Measurements from ENCODE around the gene CA5B. TPM values are rescaled to one million over a fixed set of nuclear protein-coding genes. Genes with fewer than 3 reads are reported as not detected.

The CA5B gene
- total and polyA plus RNA-seq, 10 of the 15 experiments (the other 5 are each of a cell fraction or from before 2014, with no cell fraction given): 1.2 to 6.0 (median 3.2) TPM

- H3K4me1 ChIP-seq (ENCODE audit: control insufficient read depth, insufficient read depth, low read length): no peaks in the 10 kb centered on the region
- intact Hi-C loops (cut with micrococcal nuclease; ENCODE audit: unreplicated experiment) (no loop called here), in situ Hi-C loops (cut with MboI) (no loop called here)
- no peaks in the 10 kb centered on the region for H3K9me3 ChIP-seq (replicated peaks; ENCODE audit: control insufficient read depth, insufficient read depth, low read length)
- BruUV-seq (replicated peaks): no TSS peak
- CTCF ChIA-PET: no interaction called here
- FAIRE-seq (no peak), DNase-seq (ENCODE audit: low read depth, low spot score) (no peak), ATAC-seq (no peak)
- no peak overlapping the region for H3K9ac ChIP-seq (ENCODE audit: control insufficient read depth, insufficient read depth, low read length)
- no peak overlapping the region for H3K4me2 ChIP-seq (ENCODE audit: control insufficient read depth, insufficient read depth)
- TF ChIP-seq NKRF (conservative IDR thresholded peaks at IDR 0.05): no peak
- no peak for TF ChIP-seq HCFC1 (IDR thresholded peaks at IDR 0.05; ENCODE audit: low read length)
- no peak for TF ChIP-seq PAX5 (IDR thresholded peaks at IDR 0.05; ENCODE audit: borderline replicate concordance, low read depth, low read length)
- TF ChIP-seq SIX5 (IDR thresholded peaks at IDR 0.05; ENCODE audit: low read depth, low read length, severe bottlenecking): no peak
- no peak for TF ChIP-seq ZSCAN29 (IDR thresholded peaks at IDR 0.05)
- no peak for TF ChIP-seq LARP7 (IDR thresholded peaks at IDR 0.05)
- TF ChIP-seq CHD1 (IDR thresholded peaks at IDR 0.05; ENCODE audit: low read depth, low read length): no peak
- RAD21 ChIA-PET (ENCODE audit: unreplicated experiment): no interaction called here
- H3K79me2 ChIP-seq (ENCODE audit: control insufficient read depth, insufficient read depth, low read length): no peaks in the 10 kb centered on the region
- 99% methylated on average over 3 of the region's 3 CpGs for WGBS (ENCODE audit: insufficient coverage, insufficient replicate concordance, low lambda C conversion rate, missing lambda C conversion rate)
- no peak overlapping the region for H2AFZ ChIP-seq (ENCODE audit: control insufficient read depth, low read depth, low read length)
- H4K20me1 ChIP-seq (ENCODE audit: control insufficient read depth, insufficient read depth): no peaks in the 10 kb centered on the region
- no peak overlapping the region for H3K27ac ChIP-seq (ENCODE audit: control insufficient read depth, insufficient read depth)
- peaks cover 3% of the 10 kb centered on the region in 2 experiments; a peak in 2 of 4 replicates for H3K36me3 ChIP-seq (ENCODE audit: control insufficient read depth in 2 of 2, insufficient read depth in 2 of 2, low read length in 1 of 2)
- H3K27me3 ChIP-seq (replicated peaks in 1 of 2; ENCODE audit: control insufficient read depth in 2 of 2, insufficient read depth in 2 of 2, low read length in 1 of 2): no peaks in the 10 kb centered on the region
- SMC1A ChIA-PET (ENCODE audit: uncharacterized antibody, unreplicated experiment): no interaction called here
- POLR2A ChIA-PET: no interaction called here
- H3K4me3 ChIP-seq: no peak overlapping the region
Measured at GRCh38 chrX:15696516-15696915, 41.6 kb upstream of the CA5B start.

Data from GM12878 (cell line).